GM04504 (cell line): ENCODE data around the gene CAMSAP1.
"Not testable (repeated sequence)": the region's sequence is repeated elsewhere in the genome, so short reads cannot be mapped to it uniquely, and the experiment has no call there.

Experiments
- DNase-seq: peaks from one replicate; pipeline ENCODE4 v3.0.0-alpha.2; 2012; ENCODE audit warnings: low read depth

The CAMSAP1 gene

GRCh38 chr9:135907431-135908092, at the start of gene CAMSAP1:
TSS of gene CAMSAP1 (minus strand) at chr9:135907546. CDS start at chr9:135907159, 387 bp downstream.
- DNase-seq: peak; percentile 82

- no peak for DNase-seq
These were observed 49.4 kb upstream of the CAMSAP1 start for GRCh38 chr9:135956802-135957174.

GRCh38 chr9:135955934-135956801, 48.8 kb upstream of the CAMSAP1 start:
- DNase-seq: no peak

- DNase-seq: no peak
These were observed 45.4 kb upstream of the CAMSAP1 start for GRCh38 chr9:135952664-135953206.

- no peak for DNase-seq
These were observed 44.7 kb upstream of the CAMSAP1 start for GRCh38 chr9:135951889-135952663.

- not testable (repeated sequence) for DNase-seq
These were observed 44.0 kb upstream of the CAMSAP1 start for GRCh38 chr9:135951310-135951709.

GRCh38 chr9:135950841-135951240, 43.5 kb upstream of the CAMSAP1 start:
- DNase-seq: not testable (repeated sequence)

GRCh38 chr9:135950135-135950682, 42.9 kb upstream of the CAMSAP1 start:
- DNase-seq: no peak

GRCh38 chr9:135949501-135950134, 42.3 kb upstream of the CAMSAP1 start:
- no peak for DNase-seq

GRCh38 chr9:135948968-135949367, 41.6 kb upstream of the CAMSAP1 start:
- no peak for DNase-seq

- no peak for DNase-seq
These were observed 41.1 kb upstream of the CAMSAP1 start for GRCh38 chr9:135948446-135948845.

GRCh38 chr9:135947582-135947981, 40.2 kb upstream of the CAMSAP1 start:
- no peak for DNase-seq

- DNase-seq: not testable (repeated sequence)
These were observed 39.8 kb upstream of the CAMSAP1 start for GRCh38 chr9:135947105-135947504.

- no peak for DNase-seq
These were observed 39.1 kb upstream of the CAMSAP1 start for GRCh38 chr9:135946392-135946994.

- DNase-seq: no peak
These were observed 38.6 kb upstream of the CAMSAP1 start for GRCh38 chr9:135945969-135946368.

GRCh38 chr9:135944444-135945252, 37.3 kb upstream of the CAMSAP1 start:
- no peak for DNase-seq

- DNase-seq: not testable (repeated sequence)
These were observed 36.3 kb upstream of the CAMSAP1 start for GRCh38 chr9:135943604-135944003.

- DNase-seq: no peak
These were observed 34.1 kb upstream of the CAMSAP1 start for GRCh38 chr9:135941288-135941995.
